Measurements from ENCODE around the gene GPR35. TPM values are rescaled to one million over a fixed set of nuclear protein-coding genes. Genes with fewer than 3 reads are reported as not detected.

Gene GPR35
- total RNA-seq, 1 experiment from 2014 or later: 4.2 TPM

DNA sequence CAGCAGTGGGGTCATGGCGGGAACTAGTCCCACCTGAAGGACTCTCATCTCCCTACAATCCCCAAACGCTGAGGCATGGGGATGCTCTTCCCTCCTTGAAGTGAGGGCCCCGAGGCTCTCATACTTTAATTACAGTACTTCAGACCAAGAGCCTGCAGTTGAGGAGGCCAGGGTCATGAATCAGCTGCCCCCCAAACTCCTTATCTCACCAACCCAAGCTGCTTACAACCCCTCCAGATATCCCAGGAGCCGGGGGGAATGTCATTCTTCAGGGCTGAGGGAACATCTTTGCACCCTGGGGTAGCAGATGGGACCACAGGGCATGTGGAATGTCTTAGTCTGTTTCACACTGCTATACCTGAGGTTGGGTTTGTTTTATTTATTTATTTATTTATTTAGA lies 41.5 kb upstream of the GPR35 start:
- intact Hi-C loops (cut with micrococcal nuclease): no loop called here
- Histone ChIP-seq H3K79me2 (ENCODE audit: insufficient read depth, low read length) (peaks cover 85% of the 10 kb centered on the region), H3K4me2 (ENCODE audit: low read length) (no peak overlapping the region), H2AFZ (ENCODE audit: low read depth, low read length, poor library complexity, severe bottlenecking) (no peak overlapping the region), H3K27ac (ENCODE audit: low read depth, low read length) (no peak overlapping the region), H3K4me3 (replicated peaks in 1 of 2; ENCODE audit: low read depth in 1 of 2, low read length in 2 of 2) (no peak overlapping the region), H4K20me1 (ENCODE audit: insufficient read depth) (no peaks in the 10 kb centered on the region), H3K9me2 (ENCODE audit: insufficient read depth) (no peaks in the 10 kb centered on the region), H3K9me3 (ENCODE audit: control insufficient read depth in 1 of 2, insufficient read depth in 1 of 2, low read depth in 1 of 2, low read length in 2 of 2) (no peaks in the 10 kb centered on the region), H3K4me1 (ENCODE audit: control insufficient read depth in 1 of 2, insufficient read depth in 2 of 2, low read length in 2 of 2) (peaks cover 53 to 73% of the 10 kb centered on the region in 2 experiments), H3K36me3 (ENCODE audit: control insufficient read depth in 1 of 2, insufficient read depth in 2 of 2, low read length in 2 of 2) (no peaks in the 10 kb centered on the region), H3K9ac (ENCODE audit: low read length) (no peak overlapping the region), H3K27me3 (ENCODE audit: insufficient read depth, low read length) (no peaks in the 10 kb centered on the region)
- ChIA-PET CTCF (no interaction called here), POLR2A (no interaction called here), RAD21 (ENCODE audit: low non-redundant PET in 1 of 2, low total read pairs in 2 of 2, uncharacterized antibody in 2 of 2, unreplicated experiment in 2 of 2) (no interaction called here)
- DNase-seq (ENCODE audit: low read depth, low spot score) (no peak), ATAC-seq (no peak)
- BruUV-seq (replicated peaks): no TSS peak
- TF ChIP-seq POLR2A (IDR thresholded peaks at IDR 0.05; ENCODE audit: borderline replicate concordance, extremely low read depth, insufficient read depth, insufficient read length): no peak
- TF ChIP-seq POLR2AphosphoS5 (IDR thresholded peaks at IDR 0.05; ENCODE audit: low read depth, low read length): no peak
- TF ChIP-seq JUND (IDR thresholded peaks at IDR 0.05): no peak
- TF ChIP-seq YY1 (IDR thresholded peaks at IDR 0.05; ENCODE audit: extremely low read depth, insufficient replicate concordance, low read depth, low read length): no peak
- TF ChIP-seq SP1 (IDR thresholded peaks at IDR 0.05; ENCODE audit: low read depth): no peak
- TF ChIP-seq, protein P1, sequence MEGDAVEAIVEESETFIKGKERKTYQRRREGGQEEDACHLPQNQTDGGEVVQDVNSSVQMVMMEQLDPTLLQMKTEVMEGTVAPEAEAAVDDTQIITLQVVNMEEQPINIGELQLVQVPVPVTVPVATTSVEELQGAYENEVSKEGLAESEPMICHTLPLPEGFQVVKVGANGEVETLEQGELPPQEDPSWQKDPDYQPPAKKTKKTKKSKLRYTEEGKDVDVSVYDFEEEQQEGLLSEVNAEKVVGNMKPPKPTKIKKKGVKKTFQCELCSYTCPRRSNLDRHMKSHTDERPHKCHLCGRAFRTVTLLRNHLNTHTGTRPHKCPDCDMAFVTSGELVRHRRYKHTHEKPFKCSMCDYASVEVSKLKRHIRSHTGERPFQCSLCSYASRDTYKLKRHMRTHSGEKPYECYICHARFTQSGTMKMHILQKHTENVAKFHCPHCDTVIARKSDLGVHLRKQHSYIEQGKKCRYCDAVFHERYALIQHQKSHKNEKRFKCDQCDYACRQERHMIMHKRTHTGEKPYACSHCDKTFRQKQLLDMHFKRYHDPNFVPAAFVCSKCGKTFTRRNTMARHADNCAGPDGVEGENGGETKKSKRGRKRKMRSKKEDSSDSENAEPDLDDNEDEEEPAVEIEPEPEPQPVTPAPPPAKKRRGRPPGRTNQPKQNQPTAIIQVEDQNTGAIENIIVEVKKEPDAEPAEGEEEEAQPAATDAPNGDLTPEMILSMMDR (IDR thresholded peaks at IDR 0.05 in 2 of 3, conservative IDR thresholded peaks at IDR 0.05 in 1 of 3; ENCODE audit: borderline replicate concordance in 1 of 3, insufficient read depth in 1 of 3, low read depth in 2 of 3, low read length in 2 of 3): no peak
- TF ChIP-seq SIN3A (IDR thresholded peaks at IDR 0.05; ENCODE audit: low read depth): no peak
- TF ChIP-seq, protein P2, sequence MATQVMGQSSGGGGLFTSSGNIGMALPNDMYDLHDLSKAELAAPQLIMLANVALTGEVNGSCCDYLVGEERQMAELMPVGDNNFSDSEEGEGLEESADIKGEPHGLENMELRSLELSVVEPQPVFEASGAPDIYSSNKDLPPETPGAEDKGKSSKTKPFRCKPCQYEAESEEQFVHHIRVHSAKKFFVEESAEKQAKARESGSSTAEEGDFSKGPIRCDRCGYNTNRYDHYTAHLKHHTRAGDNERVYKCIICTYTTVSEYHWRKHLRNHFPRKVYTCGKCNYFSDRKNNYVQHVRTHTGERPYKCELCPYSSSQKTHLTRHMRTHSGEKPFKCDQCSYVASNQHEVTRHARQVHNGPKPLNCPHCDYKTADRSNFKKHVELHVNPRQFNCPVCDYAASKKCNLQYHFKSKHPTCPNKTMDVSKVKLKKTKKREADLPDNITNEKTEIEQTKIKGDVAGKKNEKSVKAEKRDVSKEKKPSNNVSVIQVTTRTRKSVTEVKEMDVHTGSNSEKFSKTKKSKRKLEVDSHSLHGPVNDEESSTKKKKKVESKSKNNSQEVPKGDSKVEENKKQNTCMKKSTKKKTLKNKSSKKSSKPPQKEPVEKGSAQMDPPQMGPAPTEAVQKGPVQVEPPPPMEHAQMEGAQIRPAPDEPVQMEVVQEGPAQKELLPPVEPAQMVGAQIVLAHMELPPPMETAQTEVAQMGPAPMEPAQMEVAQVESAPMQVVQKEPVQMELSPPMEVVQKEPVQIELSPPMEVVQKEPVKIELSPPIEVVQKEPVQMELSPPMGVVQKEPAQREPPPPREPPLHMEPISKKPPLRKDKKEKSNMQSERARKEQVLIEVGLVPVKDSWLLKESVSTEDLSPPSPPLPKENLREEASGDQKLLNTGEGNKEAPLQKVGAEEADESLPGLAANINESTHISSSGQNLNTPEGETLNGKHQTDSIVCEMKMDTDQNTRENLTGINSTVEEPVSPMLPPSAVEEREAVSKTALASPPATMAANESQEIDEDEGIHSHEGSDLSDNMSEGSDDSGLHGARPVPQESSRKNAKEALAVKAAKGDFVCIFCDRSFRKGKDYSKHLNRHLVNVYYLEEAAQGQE (IDR thresholded peaks at IDR 0.05; ENCODE audit: low read depth): no peak
- no peak for TF ChIP-seq FOSL1 (IDR thresholded peaks at IDR 0.05; ENCODE audit: low read depth)
- TF ChIP-seq, protein P3, sequence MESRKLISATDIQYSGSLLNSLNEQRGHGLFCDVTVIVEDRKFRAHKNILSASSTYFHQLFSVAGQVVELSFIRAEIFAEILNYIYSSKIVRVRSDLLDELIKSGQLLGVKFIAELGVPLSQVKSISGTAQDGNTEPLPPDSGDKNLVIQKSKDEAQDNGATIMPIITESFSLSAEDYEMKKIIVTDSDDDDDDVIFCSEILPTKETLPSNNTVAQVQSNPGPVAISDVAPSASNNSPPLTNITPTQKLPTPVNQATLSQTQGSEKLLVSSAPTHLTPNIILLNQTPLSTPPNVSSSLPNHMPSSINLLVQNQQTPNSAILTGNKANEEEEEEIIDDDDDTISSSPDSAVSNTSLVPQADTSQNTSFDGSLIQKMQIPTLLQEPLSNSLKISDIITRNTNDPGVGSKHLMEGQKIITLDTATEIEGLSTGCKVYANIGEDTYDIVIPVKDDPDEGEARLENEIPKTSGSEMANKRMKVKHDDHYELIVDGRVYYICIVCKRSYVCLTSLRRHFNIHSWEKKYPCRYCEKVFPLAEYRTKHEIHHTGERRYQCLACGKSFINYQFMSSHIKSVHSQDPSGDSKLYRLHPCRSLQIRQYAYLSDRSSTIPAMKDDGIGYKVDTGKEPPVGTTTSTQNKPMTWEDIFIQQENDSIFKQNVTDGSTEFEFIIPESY (IDR thresholded peaks at IDR 0.05; ENCODE audit: extremely low read depth, insufficient replicate concordance, low read length): no peak

All from HCT116 (cell line).